SK-N-SH (cell line): Measurements from ENCODE around the gene GPM6B. TPM values are rescaled to one million over a fixed set of nuclear protein-coding genes. Genes with fewer than 3 reads are reported as not detected.

ENCODE experiments used
- CTCF ChIA-PET: fragments of 300-600, 350-600 bp; formaldehyde crosslinking; extraction: SDS; loops from one replicate; lab custom pipeline; 2021; lab: Yijun Ruan, JAX
- POLR2A ChIA-PET: fragments of 350-600 bp; sonication (Branson Sonifier 250); formaldehyde crosslinking; extraction: SDS; loops from one replicate; lab custom pipeline; 2020; ENCODE audit warnings: antibody characterized with exemption, inconsistent platforms; lab: Yijun Ruan, JAX
- DNase-seq: peaks from one replicate; pipeline ENCODE4 v3.0.0; 2012
- H2AFZ ChIP-seq: fragments of 200-600 bp; sonication (generic); 2 replicates; pipeline ENCODE4 v1.8.1; 2016; ENCODE audit warnings: antibody characterized with exemption, mild to moderate bottlenecking, low read depth
- H3F3A ChIP-seq: fragments of 200-600 bp; sonication (generic); replicated peaks from 2 replicates; pipeline ENCODE3; 2016; ENCODE audit warnings: antibody characterized with exemption, mild to moderate bottlenecking; ENCODE audit not compliant: insufficient read depth
- H3K27ac ChIP-seq, 2 experiments: fragments of 200-500 bp in 1 of 2; fragments of 200-600 bp in 1 of 2; sonication (Bioruptor generic) in 1 of 2; sonication (generic), shearing (Covaris generic) in 1 of 2; 2 replicates each; pipeline versions ENCODE4 v1.5.1 to v1.6.1; 2014 to 2016; ENCODE audit warnings: low read depth in 2 of 2, inconsistent platforms in 1 of 2, low read length in 1 of 2, mild to moderate bottlenecking in 1 of 2, mixed read lengths in 1 of 2
- H3K27me3 ChIP-seq: fragments of 200-600 bp; sonication (generic), shearing (Covaris generic); 2 replicates; pipeline ENCODE4 v1.6.1; 2016; ENCODE audit warnings: mixed run types; ENCODE audit not compliant: insufficient read depth
- H3K36me3 ChIP-seq, 2 experiments: fragments of 200-500 bp in 1 of 2; fragments of 200-600 bp in 1 of 2; sonication (Bioruptor generic) in 1 of 2; sonication (generic) in 1 of 2; replicated peaks in 1 of 2; 2 replicates each; pipeline versions ENCODE3 to v1.5.1; 2014 to 2016; ENCODE audit warnings: low read length in 1 of 2, mild to moderate bottlenecking in 1 of 2; ENCODE audit not compliant: insufficient read depth in 2 of 2, control insufficient read depth in 1 of 2
- H3K4me1 ChIP-seq, 2 experiments: fragments of 200-500 bp in 1 of 2; fragments of 200-600 bp in 1 of 2; sonication (Bioruptor generic) in 1 of 2; sonication (generic), shearing (Covaris generic) in 1 of 2; 2 replicates each; pipeline versions ENCODE4 v1.5.1 to v1.6.1; 2014 to 2016; ENCODE audit warnings: low read depth in 1 of 2, low read length in 1 of 2, mixed run types in 1 of 2; ENCODE audit not compliant: insufficient read depth in 2 of 2, control insufficient read depth in 1 of 2
- H3K4me2 ChIP-seq: fragments of 200-600 bp; sonication (generic), shearing (Covaris generic); 2 replicates; pipeline ENCODE4 v1.6.1; 2017; ENCODE audit warnings: mixed run types
- H3K4me3 ChIP-seq, 2 experiments: fragments of 200-500 bp in 1 of 2; fragments of 200-600 bp in 1 of 2; sonication (Bioruptor generic) in 1 of 2; sonication (generic), shearing (Covaris generic) in 1 of 2; 2 replicates each; pipeline versions ENCODE4 v1.5.1 to v1.8.1; 2014 to 2016; ENCODE audit warnings: low read depth in 2 of 2, inconsistent platforms in 1 of 2, low read length in 1 of 2, mild to moderate bottlenecking in 1 of 2, mixed read lengths in 1 of 2, moderate library complexity in 1 of 2
- H3K79me2 ChIP-seq: fragments of 200-600 bp; sonication (generic); 2 replicates; pipeline ENCODE4 v1.8.1; 2017; ENCODE audit warnings: mild to moderate bottlenecking; ENCODE audit not compliant: insufficient read depth
- H3K9ac ChIP-seq: fragments of 200-600 bp; sonication (generic); 2 replicates; pipeline ENCODE4 v1.6.1; 2017; ENCODE audit warnings: mixed run types
- H3K9me2 ChIP-seq: fragments of 200-600 bp; sonication (generic); 2 replicates; pipeline ENCODE4 v1.6.1; 2017; ENCODE audit warnings: mixed run types
- H3K9me3 ChIP-seq: fragments of 200-600 bp; sonication (generic); 2 replicates; pipeline ENCODE4 v1.6.1; 2017; ENCODE audit warnings: mixed run types, mild to moderate bottlenecking, moderate library complexity
- H4K20me1 ChIP-seq: fragments of 200-600 bp; sonication (generic); 2 replicates; pipeline ENCODE4 v1.6.1; 2017; ENCODE audit warnings: mild to moderate bottlenecking, mixed run types; ENCODE audit not compliant: insufficient read depth
- ELF1 ChIP-seq: IDR thresholded peaks from 2 replicates; pipeline ENCODE4 v1.4.0; 2012
- FOXM1 ChIP-seq: IDR thresholded peaks from 2 replicates; pipeline ENCODE4 v1.4.0; 2012; ENCODE audit warnings: low read depth, mild to moderate bottlenecking
- GATA2 ChIP-seq: sonication (generic); formaldehyde crosslinking; IDR thresholded peaks from 2 replicates; pipeline ENCODE4 v1.5.0; 2020; ENCODE audit warnings: mild to moderate bottlenecking, missing genetic modification reagents
- IRF3 ChIP-seq: fragments of 150-350 bp; IDR thresholded peaks from 2 replicates; pipeline ENCODE4 v1.6.1; 2016; ENCODE audit warnings: mild to moderate bottlenecking, low read depth, low read length
- MAX ChIP-seq: IDR thresholded peaks from 2 replicates; pipeline ENCODE4 v1.4.0; 2012; ENCODE audit warnings: low read depth
- MEF2A ChIP-seq: IDR thresholded peaks from 2 replicates; pipeline ENCODE4 v1.4.0; 2012; ENCODE audit warnings: low read depth, borderline replicate concordance
- NRF1 ChIP-seq: IDR thresholded peaks from 2 replicates; pipeline ENCODE4 v1.6.1; 2012; ENCODE audit warnings: low read depth, mild to moderate bottlenecking, low read length
- PBX3 ChIP-seq: IDR thresholded peaks from 2 replicates; pipeline ENCODE4; 2012
- POLR2AphosphoS5 ChIP-seq: IDR thresholded peaks from 2 replicates; pipeline ENCODE4 v1.6.1; 2012; ENCODE audit warnings: low read depth, low read length
- RCOR1 ChIP-seq: fragments of 150-350 bp; IDR thresholded peaks from 2 replicates; pipeline ENCODE4 v1.6.1; 2017; ENCODE audit warnings: antibody characterized with exemption, low read length
- RFX5 ChIP-seq: IDR thresholded peaks from 2 replicates; pipeline ENCODE4 v1.6.1; 2012; ENCODE audit warnings: mild to moderate bottlenecking, improper control_type of control experiment, low read length
- RXRA ChIP-seq: IDR thresholded peaks from 2 replicates; pipeline ENCODE4 v1.4.0; 2012; ENCODE audit warnings: low read depth, mild to moderate bottlenecking, borderline replicate concordance
- SIN3A ChIP-seq: IDR thresholded peaks from 2 replicates; pipeline ENCODE4 v1.6.1; 2012; ENCODE audit warnings: low read depth, mild to moderate bottlenecking, low read length, moderate library complexity, borderline replicate concordance
- SMC3 ChIP-seq: IDR thresholded peaks from 2 replicates; pipeline ENCODE4 v1.6.1; 2012; ENCODE audit warnings: low read depth, low read length, improper control_type of control experiment
- TCF12 ChIP-seq: IDR thresholded peaks from 2 replicates; pipeline ENCODE4 v1.4.0; 2012
- TEAD4 ChIP-seq: IDR thresholded peaks from 2 replicates; pipeline ENCODE4 v1.4.0; 2012; ENCODE audit warnings: mild to moderate bottlenecking, borderline replicate concordance; ENCODE audit not compliant: insufficient read depth
- USF1 ChIP-seq: IDR thresholded peaks from 2 replicates; pipeline ENCODE4 v1.4.0; 2012; ENCODE audit warnings: low read depth, borderline replicate concordance
- USF2 ChIP-seq: fragments of 150-350 bp; IDR thresholded peaks from 2 replicates; pipeline ENCODE4 v1.6.1; 2017; ENCODE audit warnings: antibody characterized with exemption, low read length, low read depth, borderline replicate concordance
- YY1 ChIP-seq: IDR thresholded peaks from 2 replicates; pipeline ENCODE4 v1.4.0; 2012; ENCODE audit warnings: low read depth, mild to moderate bottlenecking
- WGBS: methylation state at CpG from one replicate; pipeline ENCODE4 v1.1.6; 2017; ENCODE audit warnings: low lambda C conversion rate; 5-methylcytosine and 5-hydroxymethylcytosine counted together
- polyA plus RNA-seq, 3 experiments: library from polyadenylated mRNA; depleted of rRNA; stranded (reverse); fragments of >200 nt; gene quantifications; 2 replicates each; pipeline ENCODE4 v1.2.3, GENCODE V29; 2012

GPM6B gene
- polyA plus RNA-seq, 1 of the 3 experiments (the other 2 are of a cell fraction) = 1.2 TPM

GRCh38 chrX:13837290-13837745 lies 20.4 kb upstream of the GPM6B start (continued):
- TF ChIP-seq TEAD4 (no peak), USF1 (no peak), SMC3 (no peak), POLR2AphosphoS5 (no peak), MAX (no peak)

- no peak overlapping the region for H3K4me2 ChIP-seq
- no peak overlapping the region for H3K4me3 ChIP-seq
- no peaks in the 10 kb centered on the region for H3K79me2 ChIP-seq
- H3K9me3 ChIP-seq = no peaks in the 10 kb centered on the region
- CTCF ChIA-PET = interaction anchor here (0.7 to 1.1 kb wide), 2 partner anchors 15 to 16 kb away, joined by 3 read pairs; no protein-coding TSS in a partner anchor
- no peak for TF ChIP-seq TCF12
- no peak for TF ChIP-seq FOXM1
- TF ChIP-seq ELF1 = no peak
- TF ChIP-seq RXRA = no peak
- TF ChIP-seq USF2 = no peak
- no peak for TF ChIP-seq GATA2 (CRISPR knock-in tag)
- TF ChIP-seq NRF1 = no peak
- TF ChIP-seq RCOR1 = no peak
- TF ChIP-seq RFX5 = no peak
- no peak for TF ChIP-seq MEF2A
- TF ChIP-seq SMC3 = no peak
- no peak for TF ChIP-seq YY1
- TF ChIP-seq IRF3 = no peak
- no peak for TF ChIP-seq MAX
- no peak for TF ChIP-seq TEAD4
- no peak for TF ChIP-seq PBX3
- no peak for TF ChIP-seq SIN3A
- 24% methylated on average over 6 of the region's 6 CpGs for WGBS
- H4K20me1 ChIP-seq = no peaks in the 10 kb centered on the region
- no peak overlapping the region for H3K27ac ChIP-seq
- no peaks in the 10 kb centered on the region for H3K27me3 ChIP-seq
- H3K9ac ChIP-seq = no peak overlapping the region
- no peaks in the 10 kb centered on the region for H3K9me2 ChIP-seq
- no peak overlapping the region for H2AFZ ChIP-seq
- no peaks in the 10 kb centered on the region for H3K4me1 ChIP-seq
- POLR2A ChIA-PET = no interaction called here
- no peak for DNase-seq
- H3K36me3 ChIP-seq = no peaks in the 10 kb centered on the region
- H3F3A ChIP-seq = no peaks in the 10 kb centered on the region
Observed at GRCh38 chrX:13836575-13836974, 19.7 kb upstream of the GPM6B start.
